A673 (cell line): ENCODE measurements around the gene MSS51. TPM values are rescaled to one million over a fixed set of nuclear protein-coding genes. Genes with fewer than 3 reads are reported as not detected.

Source experiments
- BruUV-seq: library from RNA; stranded (reverse); fragments of 400-500 nt; replicated peaks from 2 replicates; lab custom pipeline; 2021; lab: Mats Ljungman, UMichigan
- CTCF ChIA-PET: fragments of 300-600 bp; sonication (Branson Sonifier 250); formaldehyde crosslinking; loops from one replicate; lab custom pipeline; 2022; ENCODE audit warnings: antibody characterized with exemption; lab: Charles Lee
- POLR2A ChIA-PET: fragments of 300-600 bp; sonication (Branson Sonifier 250); formaldehyde crosslinking; loops from one replicate; lab custom pipeline; 2022; ENCODE audit warnings: antibody characterized with exemption; ENCODE audit not compliant: low non-redundant PET; lab: Charles Lee
- DNase-seq: peaks from one replicate; pipeline ENCODE4 v3.0.0-alpha.2; 2015; ENCODE audit warnings: low spot score
- H3K27ac ChIP-seq: fragments of 200-600 bp; sonication (generic); 2 replicates; pipeline ENCODE4 v1.5.1; 2016; ENCODE audit warnings: mixed run types, low read depth, mild to moderate bottlenecking, mixed read lengths, antibody characterized with exemption, low read length; ENCODE audit not compliant: poor library complexity, severe bottlenecking
- H3K27me3 ChIP-seq: fragments of 200-600 bp; sonication (generic); replicated peaks from 2 replicates; pipeline ENCODE4 v1.6.1; 2017; ENCODE audit warnings: mixed run types, low read depth, mild to moderate bottlenecking, mixed read lengths, antibody characterized with exemption, low read length; ENCODE audit not compliant: insufficient read depth, poor library complexity
- H3K36me3 ChIP-seq: fragments of 200-600 bp; sonication (generic); 2 replicates; pipeline ENCODE4 v1.6.1; 2016; ENCODE audit warnings: mixed run types, mild to moderate bottlenecking, mixed read lengths, antibody characterized with exemption, low read length; ENCODE audit not compliant: insufficient read depth, poor library complexity, severe bottlenecking
- H3K4me1 ChIP-seq: fragments of 200-600 bp; sonication (generic); 2 replicates; pipeline ENCODE4 v1.6.1; 2017; ENCODE audit warnings: mixed run types, mild to moderate bottlenecking, mixed read lengths, antibody characterized with exemption, low read length; ENCODE audit not compliant: insufficient read depth, poor library complexity, severe bottlenecking
- H3K4me3 ChIP-seq: fragments of 200-600 bp; sonication (generic); 2 replicates; pipeline ENCODE4 v1.5.1; 2016; ENCODE audit warnings: low read depth, mixed run types, mild to moderate bottlenecking, mixed read lengths, low read length; ENCODE audit not compliant: poor library complexity, severe bottlenecking
- H3K9me3 ChIP-seq: fragments of 200-600 bp; sonication (generic); 2 replicates; pipeline ENCODE4 v1.6.1; 2016; ENCODE audit warnings: mixed run types, low read depth, mild to moderate bottlenecking, mixed read lengths, antibody characterized with exemption, low read length; ENCODE audit not compliant: poor library complexity, severe bottlenecking
- CTCF ChIP-seq: fragments of 300-800, 200-600 bp; sonication (generic); conservative IDR thresholded peaks from 2 replicates; pipeline ENCODE4 v1.5.1; 2017; ENCODE audit warnings: low read depth, mild to moderate bottlenecking, antibody characterized with exemption, low read length, moderate library complexity, mixed read lengths
- EZH2 ChIP-seq: fragments of 200-600 bp; sonication (generic); IDR thresholded peaks from 2 replicates; pipeline ENCODE4 v1.6.1; 2017; ENCODE audit warnings: borderline replicate concordance, low read depth, mild to moderate bottlenecking, mixed read lengths, antibody characterized with exemption, low read length; ENCODE audit not compliant: poor library complexity, severe bottlenecking
- intact Hi-C: fragments of 100-400 bp; cut with micrococcal nuclease; formaldehyde crosslinking; loops from one replicate; pipeline ENCODE4 v1.10.0; 2022; ENCODE audit not compliant: unreplicated experiment
- total RNA-seq: library from RNA; stranded (reverse); gene quantifications from 2 replicates; pipeline ENCODE4 v1.2.3, GENCODE V29; 2021

The MSS51 gene
- total RNA-seq, 1 experiment from 2014 or later: 4.0 TPM

- CTCF ChIA-PET: no interaction called here
- H3K36me3 ChIP-seq: peaks cover 27% of the 10 kb centered on the region
- H3K27me3 ChIP-seq: no peaks in the 10 kb centered on the region
- TF ChIP-seq EZH2: no peak
- TF ChIP-seq CTCF: no peak
- BruUV-seq: no TSS peak
- POLR2A ChIA-PET: no interaction called here
- no peak overlapping the region for H3K27ac ChIP-seq
- no peak for DNase-seq
- H3K4me1 ChIP-seq: no peaks in the 10 kb centered on the region
- no peak overlapping the region for H3K4me3 ChIP-seq
- no peaks in the 10 kb centered on the region for H3K9me3 ChIP-seq
- intact Hi-C loops: no loop called here
Observed at GRCh38 chr10:73439055-73439454, 5.7 kb upstream of the MSS51 start.

- POLR2A ChIA-PET: no interaction called here
- no peak for DNase-seq
- no peaks in the 10 kb centered on the region for H3K4me1 ChIP-seq
- CTCF ChIA-PET: no interaction called here
- intact Hi-C loops: no loop called here
- H3K36me3 ChIP-seq: peaks cover 28% of the 10 kb centered on the region
- no peak overlapping the region for H3K4me3 ChIP-seq
- TF ChIP-seq CTCF: no peak
- no peak for TF ChIP-seq EZH2
- no peak overlapping the region for H3K27ac ChIP-seq
- H3K9me3 ChIP-seq: no peaks in the 10 kb centered on the region
- BruUV-seq: no TSS peak
- H3K27me3 ChIP-seq: no peaks in the 10 kb centered on the region
Observed at GRCh38 chr10:73432646-73433537, 469 bp downstream of the MSS51 start.

- POLR2A ChIA-PET: no interaction called here
- Histone ChIP-seq H3K27ac (no peak overlapping the region), H3K4me3 (no peak overlapping the region), H3K4me1 (no peaks in the 10 kb centered on the region), H3K27me3 (no peaks in the 10 kb centered on the region), H3K9me3 (no peaks in the 10 kb centered on the region), H3K36me3 (peaks cover 36% of the 10 kb centered on the region)
- TF ChIP-seq EZH2: no peak
- TF ChIP-seq CTCF: no peak
- DNase-seq: no peak
- CTCF ChIA-PET: no interaction called here
- no TSS peak for BruUV-seq
- intact Hi-C loops: no loop called here
Observed at GRCh38 chr10:73426318-73426717, 7.0 kb downstream of the MSS51 start.
